A673 (cell line): ENCODE data around the gene CPT1A. TPM values are rescaled to one million over a fixed set of nuclear protein-coding genes. Genes with fewer than 3 reads are reported as not detected.

Source experiments
- BruUV-seq: library from RNA; stranded (reverse); fragments of 400-500 nt; replicated peaks from 2 replicates; lab custom pipeline; 2021; lab: Mats Ljungman, UMichigan
- CTCF ChIA-PET: fragments of 300-600 bp; sonication (Branson Sonifier 250); formaldehyde crosslinking; loops from one replicate; lab custom pipeline; 2022; ENCODE audit warnings: antibody characterized with exemption; lab: Charles Lee
- POLR2A ChIA-PET: fragments of 300-600 bp; sonication (Branson Sonifier 250); formaldehyde crosslinking; loops from one replicate; lab custom pipeline; 2022; ENCODE audit warnings: antibody characterized with exemption; ENCODE audit not compliant: low non-redundant PET; lab: Charles Lee
- DNase-seq: peaks from one replicate; pipeline ENCODE4 v3.0.0-alpha.2; 2015; ENCODE audit warnings: low spot score
- H3K27ac ChIP-seq: fragments of 200-600 bp; sonication (generic); 2 replicates; pipeline ENCODE4 v1.5.1; 2016; ENCODE audit warnings: mixed run types, low read depth, mild to moderate bottlenecking, mixed read lengths, antibody characterized with exemption, low read length; ENCODE audit not compliant: poor library complexity, severe bottlenecking
- H3K27me3 ChIP-seq: fragments of 200-600 bp; sonication (generic); replicated peaks from 2 replicates; pipeline ENCODE4 v1.6.1; 2017; ENCODE audit warnings: mixed run types, low read depth, mild to moderate bottlenecking, mixed read lengths, antibody characterized with exemption, low read length; ENCODE audit not compliant: insufficient read depth, poor library complexity
- H3K36me3 ChIP-seq: fragments of 200-600 bp; sonication (generic); 2 replicates; pipeline ENCODE4 v1.6.1; 2016; ENCODE audit warnings: mixed run types, mild to moderate bottlenecking, mixed read lengths, antibody characterized with exemption, low read length; ENCODE audit not compliant: insufficient read depth, poor library complexity, severe bottlenecking
- H3K4me1 ChIP-seq: fragments of 200-600 bp; sonication (generic); 2 replicates; pipeline ENCODE4 v1.6.1; 2017; ENCODE audit warnings: mixed run types, mild to moderate bottlenecking, mixed read lengths, antibody characterized with exemption, low read length; ENCODE audit not compliant: insufficient read depth, poor library complexity, severe bottlenecking
- H3K4me3 ChIP-seq: fragments of 200-600 bp; sonication (generic); 2 replicates; pipeline ENCODE4 v1.5.1; 2016; ENCODE audit warnings: low read depth, mixed run types, mild to moderate bottlenecking, mixed read lengths, low read length; ENCODE audit not compliant: poor library complexity, severe bottlenecking
- H3K9me3 ChIP-seq: fragments of 200-600 bp; sonication (generic); 2 replicates; pipeline ENCODE4 v1.6.1; 2016; ENCODE audit warnings: mixed run types, low read depth, mild to moderate bottlenecking, mixed read lengths, antibody characterized with exemption, low read length; ENCODE audit not compliant: poor library complexity, severe bottlenecking
- EZH2 ChIP-seq: fragments of 200-600 bp; sonication (generic); IDR thresholded peaks from 2 replicates; pipeline ENCODE4 v1.6.1; 2017; ENCODE audit warnings: borderline replicate concordance, low read depth, mild to moderate bottlenecking, mixed read lengths, antibody characterized with exemption, low read length; ENCODE audit not compliant: poor library complexity, severe bottlenecking
- intact Hi-C: fragments of 100-400 bp; cut with micrococcal nuclease; formaldehyde crosslinking; loops from one replicate; pipeline ENCODE4 v1.10.0; 2022; ENCODE audit not compliant: unreplicated experiment
- total RNA-seq: library from RNA; stranded (reverse); gene quantifications from 2 replicates; pipeline ENCODE4 v1.2.3, GENCODE V29; 2021
- TF ChIP-seq, protein P1 (sequence below): fragments of 300-800, 200-600 bp; sonication (generic); conservative IDR thresholded peaks from 2 replicates; pipeline ENCODE4 v1.5.1; 2017; ENCODE audit warnings: low read depth, mild to moderate bottlenecking, antibody characterized with exemption, low read length, moderate library complexity, mixed read lengths

Gene CPT1A
- total RNA-seq, 1 experiment from 2014 or later = 15.5 TPM

GRCh38 chr11:68709062-68709461, 132.7 kb downstream of the CPT1A start:
- peaks cover 7% of the 10 kb centered on the region for H3K27me3 ChIP-seq
- ChIA-PET CTCF (no interaction called here), POLR2A (interaction anchor here (0.7 kb wide), 1 partner anchor 140 kb away, joined by 9 read pairs; no protein-coding TSS in a partner anchor)
- no peaks in the 10 kb centered on the region for H3K36me3 ChIP-seq
- no peaks in the 10 kb centered on the region for H3K9me3 ChIP-seq
- no peak for DNase-seq
- TF ChIP-seq EZH2 = no peak
- TF ChIP-seq, protein P1, sequence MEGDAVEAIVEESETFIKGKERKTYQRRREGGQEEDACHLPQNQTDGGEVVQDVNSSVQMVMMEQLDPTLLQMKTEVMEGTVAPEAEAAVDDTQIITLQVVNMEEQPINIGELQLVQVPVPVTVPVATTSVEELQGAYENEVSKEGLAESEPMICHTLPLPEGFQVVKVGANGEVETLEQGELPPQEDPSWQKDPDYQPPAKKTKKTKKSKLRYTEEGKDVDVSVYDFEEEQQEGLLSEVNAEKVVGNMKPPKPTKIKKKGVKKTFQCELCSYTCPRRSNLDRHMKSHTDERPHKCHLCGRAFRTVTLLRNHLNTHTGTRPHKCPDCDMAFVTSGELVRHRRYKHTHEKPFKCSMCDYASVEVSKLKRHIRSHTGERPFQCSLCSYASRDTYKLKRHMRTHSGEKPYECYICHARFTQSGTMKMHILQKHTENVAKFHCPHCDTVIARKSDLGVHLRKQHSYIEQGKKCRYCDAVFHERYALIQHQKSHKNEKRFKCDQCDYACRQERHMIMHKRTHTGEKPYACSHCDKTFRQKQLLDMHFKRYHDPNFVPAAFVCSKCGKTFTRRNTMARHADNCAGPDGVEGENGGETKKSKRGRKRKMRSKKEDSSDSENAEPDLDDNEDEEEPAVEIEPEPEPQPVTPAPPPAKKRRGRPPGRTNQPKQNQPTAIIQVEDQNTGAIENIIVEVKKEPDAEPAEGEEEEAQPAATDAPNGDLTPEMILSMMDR = no peak
- no TSS peak for BruUV-seq
- no peaks in the 10 kb centered on the region for H3K4me1 ChIP-seq
- intact Hi-C loops = no loop called here
- H3K27ac ChIP-seq = no peak overlapping the region
- no peak overlapping the region for H3K4me3 ChIP-seq

DNA sequence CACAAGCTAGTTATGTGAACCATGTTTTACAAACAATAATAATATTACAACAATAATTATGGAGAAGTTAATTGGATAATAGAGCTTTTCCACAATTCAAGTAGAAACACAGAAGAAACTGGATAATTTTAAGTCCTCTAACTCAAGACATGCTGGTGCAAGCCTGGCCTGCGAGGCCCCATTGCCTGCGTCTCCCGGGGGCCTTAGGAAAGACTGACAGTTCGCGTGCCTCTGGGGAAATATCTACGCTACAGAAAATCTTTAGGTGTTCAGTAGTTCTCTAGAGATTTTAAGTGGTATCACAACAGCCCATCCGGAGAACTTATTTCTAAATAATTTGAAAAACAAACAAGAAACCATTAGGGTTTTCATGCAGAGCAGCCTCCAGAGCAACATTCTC, 134.2 kb downstream of the CPT1A start:
- no peak for DNase-seq
- Histone ChIP-seq H3K27me3 (peaks cover 8% of the 10 kb centered on the region), H3K27ac (no peak overlapping the region), H3K36me3 (no peaks in the 10 kb centered on the region), H3K4me1 (no peaks in the 10 kb centered on the region), H3K4me3 (no peak overlapping the region), H3K9me3 (no peaks in the 10 kb centered on the region)
- BruUV-seq = no TSS peak
- ChIA-PET CTCF (no interaction called here), POLR2A (no interaction called here)
- intact Hi-C loops = no loop called here
- TF ChIP-seq, protein P1 = no peak

DNA sequence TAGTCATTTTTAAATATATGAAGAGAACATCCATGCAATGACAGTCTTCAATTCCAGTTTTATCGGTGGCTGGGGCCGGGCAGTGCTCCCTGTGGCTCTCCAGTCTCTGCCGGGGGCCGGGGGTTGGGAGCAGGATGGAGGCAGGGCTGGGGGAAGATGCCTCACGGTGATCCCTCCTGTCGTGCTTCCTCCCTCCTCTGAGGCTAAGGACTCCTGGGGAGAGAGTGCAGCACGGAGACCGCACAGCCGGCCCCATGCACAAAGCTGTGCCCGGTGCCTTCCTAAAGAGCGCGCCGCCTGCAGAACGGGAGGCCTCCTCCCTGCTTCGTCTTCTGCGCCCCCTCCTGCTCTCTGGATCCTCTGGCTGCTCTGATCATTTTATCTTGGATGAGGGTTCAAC, 136.8 kb downstream of the CPT1A start:
- no TSS peak for BruUV-seq
- no peak for DNase-seq
- H3K4me1 ChIP-seq = no peaks in the 10 kb centered on the region
- H3K27me3 ChIP-seq = peaks cover 13% of the 10 kb centered on the region
- ChIA-PET CTCF (no interaction called here), POLR2A (interaction anchor here (0.6 kb wide), 1 partner anchor 181 kb away, joined by 4 read pairs; no protein-coding TSS in a partner anchor)
- no peak overlapping the region for H3K27ac ChIP-seq
- TF ChIP-seq, protein P1 = no peak
- no peak for TF ChIP-seq EZH2
- no peak overlapping the region for H3K4me3 ChIP-seq
- H3K36me3 ChIP-seq = no peaks in the 10 kb centered on the region
- intact Hi-C loops = no loop called here
- H3K9me3 ChIP-seq = no peaks in the 10 kb centered on the region

Other genes with a start within 250 kb of the CPT1A start
- 3.4 and 4.4 TPM in 2 replicates for gene GAL, start 157.4 kb downstream of the CPT1A start, total RNA-seq
- gene TESMIN, start 90.4 kb downstream of the CPT1A start, total RNA-seq = 8.0 and 13.5 TPM in 2 replicates
- 126 and 138 TPM in 2 replicates for gene MRPL21, start 61.9 kb upstream of the CPT1A start, total RNA-seq
- 48.7 and 49.9 TPM in 2 replicates for gene IGHMBP2, start 62.0 kb upstream of the CPT1A start, total RNA-seq
- gene MRGPRD, start 139.1 kb upstream of the CPT1A start, total RNA-seq = not detected in 2 replicates
- gene MRGPRF, start 171.3 kb upstream of the CPT1A start, total RNA-seq = 5.2 and 9.3 TPM in 2 replicates
- gene TPCN2, start 207.0 kb upstream of the CPT1A start, total RNA-seq = 28.9 and 29.9 TPM in 2 replicates